GM18505 (cell line): ENCODE data around the gene CHCHD6.

Source experiments
- ATAC-seq: cut with Tn5 transposase; IDR thresholded peaks from one replicate; pipeline ENCODE4 v1.9.1; 2021; ENCODE audit not compliant: unreplicated experiment
- POLR2A ChIP-seq: IDR thresholded peaks from 4 replicates; pipeline ENCODE4 v1.6.1; 2011; ENCODE audit warnings: borderline replicate concordance; ENCODE audit not compliant: insufficient read depth, insufficient read length; ENCODE audit errors: extremely low read depth

Gene CHCHD6

GRCh38 chr3:126728680-126729079, 24.6 kb downstream of the CHCHD6 start:
- no peak for ATAC-seq
- no peak for TF ChIP-seq POLR2A

- no peak for TF ChIP-seq POLR2A
- ATAC-seq = no peak
Observed at GRCh38 chr3:126730376-126730775, 26.3 kb downstream of the CHCHD6 start.

DNA sequence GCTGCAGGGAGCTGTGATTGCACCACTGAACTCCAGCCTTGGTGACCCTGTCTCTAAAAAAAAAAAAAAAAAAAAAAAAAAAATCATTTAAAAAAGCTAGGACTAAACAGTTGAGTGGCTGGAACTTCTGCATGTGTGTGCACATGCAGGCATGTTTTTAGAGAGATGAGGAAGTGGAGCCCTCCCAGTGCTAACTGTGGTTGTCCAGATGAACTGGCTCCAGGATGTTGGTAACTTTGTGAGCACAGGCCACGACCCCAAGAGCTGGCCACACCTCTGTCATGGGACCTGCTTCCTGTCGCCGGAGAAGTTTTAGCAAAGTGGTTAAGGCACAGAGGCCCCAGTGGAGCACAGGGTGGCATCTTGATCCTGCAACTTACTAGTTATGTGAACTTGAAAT, 27.0 kb downstream of the CHCHD6 start:
- TF ChIP-seq POLR2A = no peak
- no peak for ATAC-seq

GRCh38 chr3:126732281-126733060, 28.4 kb downstream of the CHCHD6 start:
- TF ChIP-seq POLR2A = no peak
- no peak for ATAC-seq

DNA sequence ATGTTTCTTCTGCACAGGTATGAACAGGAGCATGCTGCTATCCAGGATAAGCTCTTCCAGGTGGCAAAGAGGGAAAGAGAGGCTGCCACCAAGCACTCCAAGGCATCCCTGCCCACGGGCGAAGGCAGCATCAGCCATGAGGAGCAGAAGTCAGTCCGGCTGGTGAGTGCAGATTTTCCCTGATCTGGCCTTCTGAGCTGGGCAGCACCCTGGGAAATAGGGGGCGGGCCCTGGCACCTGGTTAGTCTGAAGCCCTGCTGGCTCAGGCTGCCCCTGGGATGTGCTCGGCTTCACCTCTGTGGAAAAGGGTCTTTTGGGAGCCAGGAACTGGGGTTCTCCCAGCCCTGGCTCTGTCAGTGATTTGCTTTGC, 29.0 kb downstream of the CHCHD6 start:
- ATAC-seq = no peak

GRCh38 chr3:126734106-126734723, 30.2 kb downstream of the CHCHD6 start:
- TF ChIP-seq POLR2A = no peak
- no peak for ATAC-seq

More for the DNA sequence above, 29.0 kb downstream of the CHCHD6 start:
- TF ChIP-seq POLR2A = no peak

DNA sequence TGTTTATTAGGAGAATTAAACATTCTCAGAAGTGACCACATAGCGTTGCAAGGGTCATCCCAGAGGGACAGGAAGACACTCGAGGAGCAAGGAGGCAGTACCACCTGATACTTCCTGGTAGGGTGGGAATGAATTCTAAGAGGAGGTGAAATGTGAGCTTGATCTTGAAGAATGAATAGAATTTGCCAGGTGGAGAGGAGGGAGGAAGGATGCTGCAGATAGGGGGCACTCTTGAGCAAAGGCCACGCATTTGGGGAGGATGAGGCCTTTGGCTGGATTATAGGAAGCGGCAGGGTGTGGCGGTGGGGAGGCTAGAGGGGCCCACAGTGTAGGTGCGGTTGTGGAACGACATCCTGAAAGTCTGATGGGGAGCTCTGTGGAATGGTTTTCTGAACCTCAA, 33.5 kb downstream of the CHCHD6 start:
- ATAC-seq = no peak
- no peak for TF ChIP-seq POLR2A

GRCh38 chr3:126742057-126742456, 38.0 kb downstream of the CHCHD6 start:
- no peak for TF ChIP-seq POLR2A
- ATAC-seq = no peak

GRCh38 chr3:126743350-126743749, 39.3 kb downstream of the CHCHD6 start:
- ATAC-seq = no peak
- TF ChIP-seq POLR2A = no peak

DNA sequence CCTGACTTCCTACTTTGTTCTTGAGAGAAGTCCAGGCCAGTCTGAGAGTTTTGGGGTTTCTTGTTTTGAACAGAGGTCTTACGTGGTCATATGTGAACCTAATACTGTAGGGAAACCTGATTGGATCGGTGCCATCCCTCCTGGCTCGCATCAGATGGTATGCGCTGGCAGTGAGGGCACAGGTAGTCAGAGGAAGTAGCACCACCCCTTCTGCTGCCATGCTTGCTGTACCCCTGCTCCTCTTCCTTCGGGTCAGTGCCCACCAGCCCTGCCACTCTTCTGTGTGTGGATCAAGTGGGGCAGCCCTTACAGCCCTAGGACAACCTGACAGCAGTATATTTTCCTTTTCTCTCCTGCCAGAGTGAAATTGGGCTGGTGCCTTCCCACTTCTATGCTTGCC, 39.7 kb downstream of the CHCHD6 start:
- TF ChIP-seq POLR2A = no peak

DNA sequence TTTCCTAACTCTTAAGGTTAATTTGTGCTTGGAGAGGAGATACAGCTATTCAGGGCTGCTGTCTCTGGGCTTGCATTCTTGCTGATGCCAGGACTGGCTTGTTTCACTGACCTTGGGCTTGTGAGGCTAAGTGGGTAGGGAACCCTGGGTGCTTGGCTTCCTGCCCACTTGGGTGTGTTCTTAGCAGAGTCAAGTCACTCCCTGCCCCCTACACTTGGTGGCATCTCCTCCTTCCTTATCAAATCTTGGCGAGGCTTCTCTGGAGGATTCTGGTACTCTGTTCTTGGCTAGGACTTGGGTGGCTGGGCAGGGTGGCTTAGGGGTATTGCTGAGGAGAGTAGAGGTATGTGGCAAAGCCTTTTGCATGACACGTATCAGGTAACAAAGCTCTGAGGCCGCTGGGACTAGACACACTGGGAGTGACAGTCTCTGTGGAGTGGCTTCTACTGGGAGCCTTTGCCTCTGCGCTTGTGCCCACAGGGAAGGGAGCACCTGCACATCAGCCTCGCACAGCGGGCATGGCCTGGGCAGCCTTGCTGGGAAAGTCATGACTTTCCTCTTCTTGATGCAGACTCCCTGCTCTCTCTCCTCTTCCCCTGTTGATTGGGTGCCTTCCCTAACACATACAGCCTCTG, 41.8 kb downstream of the CHCHD6 start:
- no peak for TF ChIP-seq POLR2A
- no peak for ATAC-seq

More for the DNA sequence above, 39.7 kb downstream of the CHCHD6 start:
- ATAC-seq = no peak

DNA sequence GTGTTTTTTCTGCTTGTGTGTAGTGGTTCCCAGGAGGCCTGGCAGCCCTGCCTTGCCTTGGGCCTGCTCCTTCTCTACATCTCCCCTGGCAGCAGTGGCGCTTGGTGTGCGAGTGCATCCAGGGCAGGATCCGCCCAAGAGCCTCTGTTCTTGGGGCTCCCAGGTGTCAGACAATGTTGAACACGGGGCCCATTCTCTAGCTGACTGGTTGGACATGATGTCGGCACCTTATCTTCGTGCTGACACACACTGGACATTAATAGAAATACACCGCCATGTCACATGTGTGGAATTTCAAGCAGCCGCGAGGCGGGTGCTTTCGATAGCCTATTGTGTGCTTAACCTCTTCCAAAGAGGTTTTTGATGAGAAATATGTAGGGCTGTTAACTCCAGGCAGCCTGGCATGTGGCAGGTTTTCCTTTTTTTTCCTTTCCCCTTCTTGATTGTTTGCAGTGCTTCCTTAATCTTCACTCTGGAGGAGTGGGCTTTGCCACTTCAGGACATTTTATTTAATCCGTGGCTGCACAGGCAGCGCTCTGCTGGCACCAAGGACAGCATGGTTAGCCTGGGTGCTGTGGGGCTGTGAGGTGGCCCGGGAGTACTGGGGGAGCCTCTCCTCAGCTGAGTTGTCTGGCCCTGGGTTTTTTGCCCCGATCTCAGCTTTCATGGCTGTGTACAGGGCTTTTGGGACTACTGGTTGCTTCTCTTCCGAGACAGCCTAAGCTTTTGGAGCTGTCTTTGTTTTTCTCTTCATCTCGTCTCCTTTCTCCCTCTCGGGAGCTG, 42.5 kb downstream of the CHCHD6 start:
- no peak for ATAC-seq
- no peak for TF ChIP-seq POLR2A

DNA sequence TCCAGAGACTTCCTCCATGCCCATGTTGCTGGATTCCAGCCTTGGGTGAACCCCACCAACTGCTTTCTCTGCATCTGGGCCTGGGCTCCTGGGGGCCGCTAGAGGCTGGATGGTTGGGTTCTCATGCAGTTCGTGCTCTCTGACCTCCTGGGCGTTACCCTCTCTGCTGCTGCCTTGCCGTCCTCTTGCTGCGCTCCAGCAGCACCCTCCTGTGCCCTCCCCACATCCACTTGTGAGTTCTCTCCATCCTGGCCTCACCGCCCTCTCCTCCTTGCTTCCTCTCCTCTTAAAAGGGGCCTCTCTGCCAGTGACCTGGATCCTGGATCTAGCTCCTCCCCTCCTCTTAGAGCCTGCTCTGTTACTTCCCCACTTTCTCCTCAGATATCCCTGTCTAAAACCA, 43.7 kb downstream of the CHCHD6 start:
- ATAC-seq = no peak
- TF ChIP-seq POLR2A = no peak

GRCh38 chr3:126748701-126749546, 44.9 kb downstream of the CHCHD6 start:
- no peak for ATAC-seq
- no peak for TF ChIP-seq POLR2A
